Adipose tissue (tissue), 3 donors: Measurements from ENCODE around the gene RASL10B. TPM values are rescaled to one million over a fixed set of nuclear protein-coding genes. Genes with fewer than 3 reads are reported as not detected.

ENCODE experiments used
- H3K27ac ChIP-seq: one replicate; pipeline ENCODE4 v1.5.1; 2013; ENCODE audit warnings: low read depth, low read length
- WGBS, 3 donors: extraction: QIAGEN DNeasy Blood & Tissue Kit; methylation state at CpG; one replicate each; pipeline ENCODE4 v1.1.7; 2013; 5-methylcytosine and 5-hydroxymethylcytosine counted together
- polyA plus RNA-seq, 3 donors: library from polyadenylated mRNA; stranded (reverse); fragments of 200-250 nt; gene quantifications; one replicate each; pipeline ENCODE4 v1.2.3, GENCODE V29; 2013
- donor health status: healthy with polysubstance abuse.
- donor health status: Bipolar disorder and iron deficiency.
- donor health status: healthy.

Gene RASL10B
- polyA plus RNA-seq, 3 donors, result 5.6 to 42.8 (median 21.1) TPM

DNA sequence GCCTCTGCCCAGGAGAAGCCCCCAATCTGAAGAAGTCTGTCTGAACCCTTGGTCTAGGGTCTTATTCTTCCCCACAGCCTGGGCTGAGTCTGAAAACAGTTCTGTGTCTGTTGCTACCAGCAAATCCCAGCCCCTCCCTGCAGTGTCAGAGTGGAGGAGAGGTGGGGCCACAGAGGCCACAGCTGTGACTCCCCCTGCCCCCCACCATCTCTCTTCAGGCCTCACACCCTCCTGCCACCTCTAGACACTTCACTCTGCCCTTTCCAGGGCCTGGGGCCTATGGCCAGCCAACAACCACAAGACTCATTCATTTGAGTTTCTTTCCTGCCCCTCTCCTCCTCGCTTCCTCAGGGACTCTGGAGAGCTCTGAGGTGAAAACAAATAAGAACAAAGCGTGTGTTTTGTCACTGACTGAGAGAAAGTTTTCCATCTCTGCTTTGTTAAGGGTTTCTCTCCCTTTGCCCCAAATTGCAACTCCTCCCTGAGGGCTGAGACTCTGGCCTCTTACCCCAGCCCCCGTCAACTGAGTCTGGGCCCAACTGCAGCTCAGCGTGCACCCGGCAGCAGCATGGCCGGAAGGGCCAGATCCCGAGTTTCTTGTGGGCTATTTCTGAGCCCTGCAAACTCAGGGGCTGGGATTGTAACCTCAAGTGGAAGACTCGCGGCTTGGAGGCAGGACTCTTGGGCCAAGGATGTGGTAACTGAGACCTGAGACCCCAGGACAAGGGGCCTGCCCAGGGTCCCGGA lies 42.4 kb downstream of the RASL10B start:
- H3K27ac ChIP-seq, result no peak overlapping the region
- WGBS, 3 donors, result 49 to 73% (median 57%) methylated on average over 10 of the region's 10 CpGs

DNA sequence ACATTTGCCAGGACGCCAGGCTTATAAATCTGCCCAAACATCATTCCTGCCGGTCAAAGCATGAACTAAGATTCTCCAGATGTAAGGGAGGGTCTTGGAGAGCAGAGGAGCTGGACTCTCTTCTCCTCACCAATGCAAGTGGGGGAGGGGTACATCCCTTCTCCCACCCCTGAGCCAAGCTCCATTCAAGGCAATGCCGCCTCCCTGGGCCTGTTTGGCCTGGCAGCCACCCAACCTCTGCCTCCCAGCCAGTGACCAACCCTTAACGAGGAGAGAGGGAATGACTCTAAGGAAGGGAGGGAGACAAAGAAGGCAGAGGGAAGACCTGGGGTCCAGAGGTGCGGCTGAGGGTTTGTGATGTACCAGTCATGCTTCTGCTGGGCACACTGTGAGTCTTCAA lies 43.1 kb downstream of the RASL10B start:
- 43 to 64% (median 62%) methylated on average over 5 of the region's 5 CpGs for WGBS, 3 donors
- H3K27ac ChIP-seq, result no peak overlapping the region

DNA sequence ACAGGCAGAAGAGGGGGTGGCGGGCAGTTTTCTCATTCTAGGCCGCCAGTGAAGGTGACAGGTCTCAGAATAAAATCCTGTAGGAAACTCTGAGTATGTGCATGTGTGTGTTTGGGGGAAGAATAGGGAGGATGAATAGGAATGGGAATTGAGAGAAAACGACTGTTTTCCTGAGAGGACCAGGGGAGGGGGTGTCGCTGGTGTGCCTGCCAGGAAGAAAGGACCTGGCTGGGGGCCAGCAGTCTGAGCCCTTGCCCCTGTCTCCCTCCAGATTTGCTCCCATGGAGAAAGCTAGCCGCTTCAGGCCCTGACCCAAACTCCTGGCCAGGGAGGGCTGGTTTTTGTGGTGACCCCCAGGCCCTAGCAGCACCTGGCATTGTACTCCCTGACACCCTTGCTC lies 43.6 kb downstream of the RASL10B start:
- H3K27ac ChIP-seq, result no peak overlapping the region
- 65 to 78% (median 67%) methylated on average over 5 of the region's 5 CpGs for WGBS, 3 donors

DNA sequence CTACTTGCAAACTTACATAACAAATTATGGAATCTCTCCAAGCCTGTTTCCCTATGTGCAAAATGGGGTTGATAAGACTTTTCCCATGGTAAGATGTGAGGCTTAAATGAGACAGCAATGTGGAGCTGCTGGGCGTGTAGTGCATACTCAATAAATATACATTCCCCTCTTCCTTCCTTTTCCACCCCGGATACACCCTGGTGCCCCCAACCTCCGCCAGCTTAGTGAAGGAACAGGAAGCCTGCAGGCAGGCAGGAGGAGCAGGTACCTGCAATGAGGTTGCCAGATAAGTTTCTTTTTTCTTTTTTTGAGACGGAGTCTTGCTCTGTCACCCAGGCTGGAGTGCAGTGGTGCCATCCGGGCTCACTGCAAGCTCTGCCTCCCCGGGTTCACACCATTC lies 44.1 kb downstream of the RASL10B start:
- 42 to 69% (median 55%) methylated on average over 6 of the region's 6 CpGs for WGBS, 3 donors
- no peak overlapping the region for H3K27ac ChIP-seq

DNA sequence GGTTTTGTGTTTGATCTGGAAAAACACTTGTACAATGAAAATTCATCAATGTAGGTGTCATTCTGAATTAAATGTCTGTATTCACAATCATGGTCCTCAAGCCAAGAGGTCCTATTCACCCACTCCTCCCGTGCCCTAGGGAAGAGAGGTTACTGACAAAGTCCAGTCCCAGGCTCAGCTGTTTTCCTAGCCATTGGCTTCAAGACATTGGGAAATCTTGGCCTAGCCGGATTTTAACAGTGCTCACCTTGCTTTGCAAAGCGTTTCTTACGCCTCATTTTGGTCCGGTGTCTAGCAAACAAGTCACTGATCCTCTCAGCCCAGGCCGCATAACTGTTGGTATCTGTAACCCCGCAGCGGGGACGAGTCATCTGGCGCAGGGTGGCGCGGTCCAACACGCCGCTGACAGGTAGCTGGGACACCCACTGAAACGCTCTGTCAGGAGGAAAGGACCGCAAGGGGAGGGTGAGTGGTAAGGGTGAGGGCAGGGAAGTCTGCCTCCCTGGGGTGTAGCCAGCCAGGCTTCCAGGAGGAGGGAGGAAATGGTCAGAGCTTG lies 47.3 kb downstream of the RASL10B start:
- 89 to 91% (median 90%) methylated on average over 16 of the region's 16 CpGs for WGBS, 3 donors
- no peak overlapping the region for H3K27ac ChIP-seq

DNA sequence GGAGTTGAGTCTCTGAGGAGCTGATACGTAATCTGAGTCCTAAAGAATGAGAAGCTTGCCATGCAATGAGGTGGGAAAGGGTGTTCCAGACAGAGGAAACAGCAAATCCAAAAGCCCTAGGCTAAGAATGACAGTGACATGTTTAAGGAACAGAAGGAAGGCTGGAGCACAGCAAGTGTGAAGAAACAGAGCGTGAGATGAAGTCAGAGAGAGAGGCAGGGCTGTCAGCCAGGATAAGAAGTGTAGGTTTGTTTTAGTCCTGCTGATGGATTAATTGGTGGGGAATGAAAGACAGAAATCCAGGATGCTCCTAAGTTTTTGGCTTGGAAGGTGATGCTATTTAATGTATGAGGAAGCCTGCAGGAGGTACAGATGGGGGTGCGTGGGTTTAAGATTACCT lies 49.5 kb downstream of the RASL10B start:
- 78 to 91% (median 84%) methylated on average over 3 of the region's 3 CpGs for WGBS, 3 donors
- H3K27ac ChIP-seq, result no peak overlapping the region

DNA sequence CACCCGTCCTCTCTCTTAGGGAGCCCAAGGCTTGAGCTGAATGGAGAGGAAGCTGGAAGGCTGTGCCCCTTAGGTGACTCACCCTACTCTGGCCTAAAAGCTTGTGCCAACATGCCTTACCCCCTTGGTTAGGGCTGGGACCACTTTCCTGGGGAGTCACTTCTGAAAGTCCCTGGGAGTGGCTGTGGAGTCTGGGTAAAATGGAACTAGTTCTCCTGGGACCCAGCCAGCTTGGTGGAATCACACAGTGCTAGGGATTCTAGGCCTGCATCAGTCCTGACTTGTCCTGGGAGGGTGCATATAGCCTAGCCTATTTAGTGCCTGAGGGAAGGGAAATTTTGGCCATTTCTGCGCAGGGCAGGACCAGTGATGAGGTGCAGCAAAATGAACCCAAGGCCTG lies 53.5 kb downstream of the RASL10B start:
- WGBS, 3 donors, result 79 to 91% (median 83%) methylated on average over 2 of the region's 2 CpGs
- no peak overlapping the region for H3K27ac ChIP-seq

DNA sequence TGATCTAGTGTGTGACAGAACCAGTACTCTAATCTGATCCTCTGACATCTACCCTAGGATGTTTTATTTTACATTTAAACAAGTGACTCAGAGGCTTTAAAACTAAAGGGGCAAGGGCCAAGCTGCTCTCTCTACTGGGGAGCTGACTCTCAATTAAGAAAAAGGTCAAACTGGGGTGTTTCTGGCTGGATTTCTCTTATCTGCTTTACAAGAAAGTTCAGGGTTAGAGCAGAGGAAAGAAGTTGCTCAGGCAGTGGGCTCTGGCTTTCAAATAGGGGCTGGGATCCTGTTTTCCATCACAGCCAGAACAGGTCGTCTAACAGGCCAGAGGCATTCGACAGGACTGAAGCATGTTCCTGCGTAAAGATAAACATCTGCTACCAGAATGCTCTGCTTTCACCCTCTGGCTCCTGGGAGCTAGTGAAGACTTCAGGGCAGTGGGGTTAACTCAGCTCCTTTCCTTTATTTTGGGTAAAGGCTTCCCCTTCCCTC lies 55.5 kb downstream of the RASL10B start:
- H3K27ac ChIP-seq, result no peak overlapping the region
- WGBS, 3 donors, result 32 to 64% (median 44%) methylated on average over 3 of the region's 3 CpGs

DNA sequence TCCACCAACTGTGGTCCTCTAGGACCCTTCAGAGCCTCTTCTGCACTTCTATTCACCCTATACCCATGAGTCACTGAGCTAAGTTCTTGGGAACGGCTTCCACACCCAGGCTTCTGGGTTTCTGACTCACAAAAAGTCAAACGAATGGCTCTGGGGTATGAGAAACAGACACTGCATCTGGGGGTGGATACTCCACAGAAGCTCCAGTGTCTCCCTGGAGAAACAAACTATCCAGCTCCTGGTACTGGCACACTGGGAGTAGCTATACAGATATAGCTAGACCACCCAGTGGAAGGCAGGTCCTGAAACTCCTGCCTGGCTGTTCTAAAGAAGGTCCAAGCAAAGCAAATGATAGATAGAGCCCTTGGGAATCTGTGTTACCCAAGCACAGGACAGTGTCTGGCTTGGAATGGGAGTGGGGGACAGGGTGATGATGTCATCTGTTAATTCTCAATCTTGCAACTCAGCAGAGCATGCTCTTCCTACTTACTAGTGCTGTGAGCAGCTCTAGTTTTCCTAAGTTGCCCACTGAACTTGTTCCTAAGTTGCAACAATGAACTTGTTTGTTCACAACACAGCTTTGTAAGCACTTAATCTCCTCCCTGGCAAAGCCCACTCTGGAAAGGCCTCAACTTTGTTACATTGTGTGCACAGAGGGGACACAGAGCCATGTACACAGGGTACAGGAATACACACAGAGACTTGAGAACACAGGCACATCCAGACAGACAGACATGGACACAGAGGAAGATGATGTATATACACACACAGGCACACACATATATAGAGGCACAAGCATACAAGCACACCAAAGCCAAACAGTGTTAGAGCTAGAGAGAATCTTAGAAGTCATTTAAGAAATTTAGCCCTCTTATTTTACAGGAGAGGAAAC lies 57.3 kb downstream of the RASL10B start:
- no peak overlapping the region for H3K27ac ChIP-seq
- WGBS, 3 donors, result 52 to 53% (median 53%) methylated on average over 2 of the region's 2 CpGs

DNA sequence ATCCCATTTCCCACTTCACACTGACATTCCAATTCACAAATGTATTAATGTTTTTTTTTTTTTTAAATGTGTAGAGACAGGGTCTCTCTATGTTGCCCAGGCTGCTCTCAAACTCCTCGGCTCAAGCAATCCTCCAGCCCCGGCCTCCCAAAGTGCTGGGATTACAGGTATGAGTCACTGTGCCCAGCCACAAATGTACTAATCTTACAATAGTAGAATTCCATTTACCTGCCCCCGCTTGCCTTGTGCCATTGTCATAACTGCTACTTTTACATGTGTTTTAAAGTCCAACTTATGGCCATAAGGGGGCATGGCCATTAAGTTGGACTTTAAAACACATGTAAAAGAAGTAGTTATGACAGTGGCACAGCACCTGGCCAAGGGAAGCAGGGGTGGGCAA lies 59.4 kb downstream of the RASL10B start:
- 92 to 96% (median 96%) methylated on average over 3 of the region's 3 CpGs for WGBS, 3 donors
- H3K27ac ChIP-seq, result no peak overlapping the region

DNA sequence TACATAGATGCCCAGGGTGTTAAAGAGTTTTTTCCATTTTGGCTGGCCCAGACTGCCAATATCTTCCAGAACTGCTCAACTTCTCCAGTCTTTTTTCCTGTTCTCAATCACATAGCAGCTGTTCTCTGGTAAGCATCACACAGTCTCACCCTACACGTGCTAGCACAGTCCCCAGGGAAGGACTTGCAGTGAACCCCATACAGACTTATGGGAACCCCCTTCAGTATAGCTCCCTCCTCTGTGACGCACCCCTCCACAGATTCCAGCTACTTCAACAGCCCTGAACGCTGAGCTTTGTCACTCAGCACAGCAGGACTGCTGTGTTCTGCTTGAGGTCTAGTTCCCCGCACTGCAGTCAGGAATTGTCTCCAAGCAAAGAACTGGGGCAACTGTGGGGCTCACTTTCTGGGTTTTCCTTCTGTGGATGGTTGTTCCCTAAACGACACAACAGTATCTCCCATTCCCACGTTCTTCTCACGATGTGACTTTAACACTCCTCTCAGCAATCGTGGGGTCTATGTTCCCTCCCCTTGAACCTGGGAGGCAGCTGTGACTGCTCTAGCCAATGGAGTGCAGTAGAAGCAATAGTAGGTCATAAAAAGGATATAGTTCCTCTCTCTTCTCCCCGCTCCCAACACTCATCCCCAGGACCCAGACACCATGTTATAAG lies 60.4 kb downstream of the RASL10B start:
- no peak overlapping the region for H3K27ac ChIP-seq
- 54 to 84% (median 81%) methylated on average over 9 of the region's 9 CpGs for WGBS, 3 donors

Other genes starting within 250 kb of the RASL10B start
- gene SLFN12L, start 194.0 kb upstream of the RASL10B start, polyA plus RNA-seq, result under 1 TPM; 0.16 to 0.80 (median 0.79) TPM
- gene SLFN14, start 170.8 kb upstream of the RASL10B start, polyA plus RNA-seq, result under 1 TPM in 1 of 3 donors, not detected in 2; 0.11 TPM
- 1 to 10 TPM; 1.9 to 3.1 (median 3.0) TPM for gene PEX12, start 153.1 kb upstream of the RASL10B start, polyA plus RNA-seq
- gene AP2B1, start 144.3 kb upstream of the RASL10B start, polyA plus RNA-seq, result 10 to 100 TPM; 23.5 to 48.2 (median 43.5) TPM
- gene GAS2L2, start 21.6 kb downstream of the RASL10B start, polyA plus RNA-seq, result under 1 TPM; 0.22 to 0.46 (median 0.24) TPM
- gene C17orf50, start 29.2 kb downstream of the RASL10B start, polyA plus RNA-seq, result under 1 TPM in 1 of 3 donors, not detected in 2; 0.09 TPM
- 10 to 100 TPM in 2 of 3 donors, 1 to 10 TPM in 1; 3.3 to 32.2 (median 18.7) TPM for gene MMP28, start 64.0 kb downstream of the RASL10B start, polyA plus RNA-seq
- gene TAF15, start 77.8 kb downstream of the RASL10B start, polyA plus RNA-seq, result 100 to 1,000 TPM in 1 of 3 donors, 10 to 100 TPM in 2; 68.1 to 123 (median 85.1) TPM
- gene HEATR9, start 137.3 kb downstream of the RASL10B start, polyA plus RNA-seq, result under 1 TPM in 1 of 3 donors, not detected in 2; 0.04 TPM
- gene CCL5, start 148.7 kb downstream of the RASL10B start, polyA plus RNA-seq, result 1 to 10 TPM in 2 of 3 donors, under 1 TPM in 1; 0.74 to 7.4 (median 6.7) TPM
- gene RDM1, start 199.1 kb downstream of the RASL10B start, polyA plus RNA-seq, result not detected
- gene LYZL6, start 212.1 kb downstream of the RASL10B start, polyA plus RNA-seq, result not detected
- gene CCL16, start 249.9 kb downstream of the RASL10B start, polyA plus RNA-seq, result under 1 TPM; 0.09 to 0.45 (median 0.17) TPM